H1 (cell line): ENCODE data around the gene KRTAP10-4. TPM values are rescaled to one million over a fixed set of nuclear protein-coding genes. Genes with fewer than 3 reads are reported as not detected.

ENCODE experiments used
- polyA plus RNA-seq, 7 experiments: library from polyadenylated mRNA; depleted of rRNA in 3 of 7; stranded (reverse) in 5 of 7; unstranded in 2 of 7; fragments of >200 nt in 5 of 7; fragments of 200-250 nt in 2 of 7; gene quantifications; 1 replicate in 5 of 7; 2 replicates in 1 of 7; 4 replicates in 1 of 7; pipeline versions ENCODE4 v1.2.1 to v1.2.3, GENCODE V29; 2011 to 2013; ENCODE audit warnings: missing spikeins in 2 of 7, mixed read lengths in 2 of 7
- total RNA-seq: library from RNA; stranded (reverse); fragmentation: NEBNext Ultra II Directional; extraction: Animal tissue kit (Norgen Biotek cat#: 25700); gene quantifications from 2 replicates; pipeline ENCODE4 v1.2.1, GENCODE V29; 2021

Gene KRTAP10-4
- total and polyA plus RNA-seq, 2 of the 8 experiments (the other 6 are each of a cell fraction or from before 2014, with no cell fraction given) = not detected

Other genes starting within 250 kb of the KRTAP10-4 start
- 10.6 and 11.6 TPM in 2 replicates for gene CFAP410, start 234.3 kb upstream of the KRTAP10-4 start, total RNA-seq
- 12.0 and 20.5 TPM in 2 replicates for gene CFAP410, start 234.3 kb upstream of the KRTAP10-4 start, polyA plus RNA-seq (2011; rRNA removed)
- 0.28 and 0.36 TPM in 2 replicates for gene TRPM2, start 220.1 kb upstream of the KRTAP10-4 start, total RNA-seq
- gene TRPM2, start 220.1 kb upstream of the KRTAP10-4 start, polyA plus RNA-seq (2011; rRNA removed) = 0.17 and 0.27 TPM in 2 replicates
- gene LRRC3, start 118.2 kb upstream of the KRTAP10-4 start, total RNA-seq = 5.4 and 5.9 TPM in 2 replicates
- gene LRRC3, start 118.2 kb upstream of the KRTAP10-4 start, polyA plus RNA-seq (2011; rRNA removed) = 3.1 and 4.7 TPM in 2 replicates
- not detected in 2 replicates for gene KRTAP10-1, start 33.5 kb upstream of the KRTAP10-4 start, total RNA-seq
- 0.08 TPM in 1 of 2 replicates, not detected in the other for gene KRTAP10-1, start 33.5 kb upstream of the KRTAP10-4 start, polyA plus RNA-seq (2011; rRNA removed)
- not detected in 2 replicates for gene KRTAP10-2, start 22.2 kb upstream of the KRTAP10-4 start, total RNA-seq
- 0.06 and 0.11 TPM in 2 replicates for gene KRTAP10-2, start 22.2 kb upstream of the KRTAP10-4 start, polyA plus RNA-seq (2011; rRNA removed)
- gene KRTAP10-3, start 14.9 kb upstream of the KRTAP10-4 start, total RNA-seq = not detected in 2 replicates
- gene KRTAP10-3, start 14.9 kb upstream of the KRTAP10-4 start, polyA plus RNA-seq (2011; rRNA removed) = 0.16 TPM in 1 of 2 replicates, not detected in the other
- gene KRTAP10-5, start 6.9 kb downstream of the KRTAP10-4 start, total RNA-seq = not detected in 2 replicates
- gene KRTAP10-5, start 6.9 kb downstream of the KRTAP10-4 start, polyA plus RNA-seq (2011; rRNA removed) = 0.08 and 0.09 TPM in 2 replicates
- gene KRTAP10-6, start 18.8 kb downstream of the KRTAP10-4 start, total RNA-seq = not detected in 2 replicates
- 0.12 and 0.33 TPM in 2 replicates for gene KRTAP10-6, start 18.8 kb downstream of the KRTAP10-4 start, polyA plus RNA-seq (2011; rRNA removed)
- gene KRTAP10-7, start 26.9 kb downstream of the KRTAP10-4 start, total RNA-seq = not detected in 2 replicates
- not detected in 2 replicates for gene KRTAP10-7, start 26.9 kb downstream of the KRTAP10-4 start, polyA plus RNA-seq (2011; rRNA removed)
- gene KRTAP10-8, start 38.4 kb downstream of the KRTAP10-4 start, total RNA-seq = not detected in 2 replicates
- not detected in 2 replicates for gene KRTAP10-8, start 38.4 kb downstream of the KRTAP10-4 start, polyA plus RNA-seq (2011; rRNA removed)
- not detected in 2 replicates for gene KRTAP10-9, start 53.4 kb downstream of the KRTAP10-4 start, total RNA-seq
- gene KRTAP10-9, start 53.4 kb downstream of the KRTAP10-4 start, polyA plus RNA-seq (2011; rRNA removed) = not detected in 2 replicates
- gene KRTAP10-10, start 63.6 kb downstream of the KRTAP10-4 start, total RNA-seq = not detected in 2 replicates
- not detected in 2 replicates for gene KRTAP10-10, start 63.6 kb downstream of the KRTAP10-4 start, polyA plus RNA-seq (2011; rRNA removed)
- not detected in 2 replicates for gene KRTAP10-11, start 72.7 kb downstream of the KRTAP10-4 start, total RNA-seq
- gene KRTAP10-11, start 72.7 kb downstream of the KRTAP10-4 start, polyA plus RNA-seq (2011; rRNA removed) = not detected in 2 replicates
- not detected in 2 replicates for gene KRTAP12-4, start 80.9 kb downstream of the KRTAP10-4 start, total RNA-seq
- gene KRTAP12-4, start 80.9 kb downstream of the KRTAP10-4 start, polyA plus RNA-seq (2011; rRNA removed) = 0.75 TPM in 1 of 2 replicates, not detected in the other
- gene KRTAP12-3, start 84.2 kb downstream of the KRTAP10-4 start, total RNA-seq = not detected in 2 replicates
- not detected in 2 replicates for gene KRTAP12-3, start 84.2 kb downstream of the KRTAP10-4 start, polyA plus RNA-seq (2011; rRNA removed)
- not detected in 2 replicates for gene KRTAP12-2, start 93.2 kb downstream of the KRTAP10-4 start, total RNA-seq
- 0.46 and 0.50 TPM in 2 replicates for gene KRTAP12-2, start 93.2 kb downstream of the KRTAP10-4 start, polyA plus RNA-seq (2011; rRNA removed)
- gene KRTAP12-1, start 108.4 kb downstream of the KRTAP10-4 start, total RNA-seq = 0.73 TPM in 1 of 2 replicates, not detected in the other
- 0.17 and 0.50 TPM in 2 replicates for gene KRTAP12-1, start 108.4 kb downstream of the KRTAP10-4 start, polyA plus RNA-seq (2011; rRNA removed)
- gene KRTAP10-12, start 123.4 kb downstream of the KRTAP10-4 start, total RNA-seq = not detected in 2 replicates
- not detected in 2 replicates for gene KRTAP10-12, start 123.4 kb downstream of the KRTAP10-4 start, polyA plus RNA-seq (2011; rRNA removed)
- gene TSPEAR, start 137.8 kb downstream of the KRTAP10-4 start, total RNA-seq = 0.58 and 1.1 TPM in 2 replicates
- gene TSPEAR, start 137.8 kb downstream of the KRTAP10-4 start, polyA plus RNA-seq (2011; rRNA removed) = 0.89 and 1.5 TPM in 2 replicates
- 93.0 and 101 TPM in 2 replicates for gene UBE2G2, start 228.1 kb downstream of the KRTAP10-4 start, total RNA-seq
- 96.3 and 145 TPM in 2 replicates for gene UBE2G2, start 228.1 kb downstream of the KRTAP10-4 start, polyA plus RNA-seq (2011; rRNA removed)
- gene SUMO3, start 244.3 kb downstream of the KRTAP10-4 start, total RNA-seq = 95.0 and 96.8 TPM in 2 replicates
- 97.8 and 101 TPM in 2 replicates for gene SUMO3, start 244.3 kb downstream of the KRTAP10-4 start, polyA plus RNA-seq (2011; rRNA removed)